K562 (cell line): ENCODE data around the gene HOXB5. TPM values are rescaled to one million over a fixed set of nuclear protein-coding genes. Genes with fewer than 3 reads are reported as not detected.
A peak's percentile ranks its signal among the peaks of the same experiment; 100 is the strongest.

Experiments
- ASH1L ChIP-seq: fragments of 450-650 bp; IDR thresholded peaks from 2 replicates; pipeline ENCODE4 v1.6.1; 2018; ENCODE audit warnings: borderline replicate concordance, mild to moderate bottlenecking, low read depth; ENCODE audit not compliant: partially characterized antibody
- KAT8 ChIP-seq: fragments of 450-650 bp; IDR thresholded peaks from 2 replicates; pipeline ENCODE4 v1.6.1; 2016; ENCODE audit warnings: low read depth, mild to moderate bottlenecking
- NFE2L1 ChIP-seq: fragments of 450-650 bp; IDR thresholded peaks from 2 replicates; pipeline ENCODE4 v1.6.1; 2016; ENCODE audit warnings: missing genetic modification characterization, low read depth, mild to moderate bottlenecking, missing compliant biosample characterization, moderate library complexity, borderline replicate concordance
- OTX1 ChIP-seq: fragments of 450-650 bp; formaldehyde crosslinking; IDR thresholded peaks from 2 replicates; pipeline ENCODE4 v1.4.0; 2022; ENCODE audit warnings: mild to moderate bottlenecking
- PHF20 ChIP-seq: fragments of 450-650 bp; IDR thresholded peaks from 2 replicates; pipeline ENCODE4 v1.6.1; 2018; ENCODE audit not compliant: partially characterized antibody
- PHTF2 ChIP-seq: fragments of 250-450 bp; sonication (Bioruptor Pico); IDR thresholded peaks from 2 replicates; pipeline ENCODE4 v1.5.0; 2021; ENCODE audit warnings: mild to moderate bottlenecking
- PML ChIP-seq: IDR thresholded peaks from 2 replicates; pipeline ENCODE4 v1.6.1; 2012; ENCODE audit warnings: low read length, inconsistent platforms
- PTBP1 ChIP-seq: fragments of 200-400 bp; formaldehyde crosslinking; IDR thresholded peaks from 2 replicates; pipeline ENCODE4 v1.6.1; 2017; ENCODE audit warnings: low read depth, low read length
- RFX1 ChIP-seq: fragments of 450-650 bp; IDR thresholded peaks from 2 replicates; pipeline ENCODE4 v1.6.1; 2016; ENCODE audit warnings: mild to moderate bottlenecking, moderate library complexity
- SRF ChIP-seq, 2 experiments: fragments of 250-450, 450-650 bp in 1 of 2; sonication (Bioruptor Pico) in 1 of 2; sonication (generic) in 1 of 2; formaldehyde crosslinking; IDR thresholded peaks; 2 replicates each; pipeline versions ENCODE4 v1.5.0 to v1.5.1; 2020 to 2022; ENCODE audit warnings: mild to moderate bottlenecking in 1 of 2, missing genetic modification reagents in 1 of 2
- TAF1 ChIP-seq: IDR thresholded peaks from 2 replicates; pipeline ENCODE4 v1.6.1; 2011; ENCODE audit warnings: mild to moderate bottlenecking, low read length, moderate library complexity; ENCODE audit not compliant: insufficient read depth, control insufficient read depth, severe bottlenecking; ENCODE audit errors: extremely low read depth
- YY1 ChIP-seq, 3 experiments: IDR thresholded peaks; 2 replicates each; pipeline ENCODE4 v1.6.1; 2011; ENCODE audit warnings: low read length in 2 of 3, mild to moderate bottlenecking in 2 of 3, moderate library complexity in 2 of 3, borderline replicate concordance in 1 of 3, control low read depth in 1 of 3, low read depth in 1 of 3; ENCODE audit not compliant: insufficient read depth in 3 of 3, insufficient replicate concordance in 2 of 3, control insufficient read depth in 1 of 3, insufficient read length in 1 of 3; ENCODE audit errors: extremely low read depth in 1 of 3
- ZFX ChIP-seq: sonication (generic); formaldehyde crosslinking; IDR thresholded peaks from 2 replicates; pipeline ENCODE4 v1.8.0; 2022; ENCODE audit warnings: mild to moderate bottlenecking, missing genetic modification reagents, moderate library complexity
- ZNF584 ChIP-seq: fragments of 200-800 bp; sonication (Bioruptor generic); IDR thresholded peaks from 2 replicates; pipeline ENCODE4 v1.6.1; 2016; ENCODE audit warnings: low read depth, mild to moderate bottlenecking, missing genetic modification characterization, missing compliant biosample characterization
- polyA plus RNA-seq, 8 experiments: library from polyadenylated mRNA; depleted of rRNA in 4 of 8; stranded (reverse) in 5 of 8; unstranded in 3 of 8; fragments of >200 nt; fragmentation: Nextera tagmentation in 2 of 8; fragmentation: Illumina TruSeq in 1 of 8; extraction: Ambion mirVana in 2 of 8; extraction: Trizol in 1 of 8; gene quantifications; 2 replicates each; pipeline versions ENCODE4 v1.2.1 to v1.2.3, GENCODE V29; 2011 to 2014; ENCODE audit warnings: inconsistent platforms in 1 of 8, missing spikeins in 1 of 8
- total RNA-seq, 7 experiments: library from RNA; depleted of rRNA in 6 of 7; stranded (reverse); fragments of >200 nt in 6 of 7; fragmentation: Illumina TruSeq in 2 of 7; extraction: Trizol in 2 of 7; gene quantifications; 2 replicates each; pipeline versions ENCODE4 v1.2.1 to v1.2.3, GENCODE V29; 2011 to 2021; ENCODE audit warnings: low replicate concordance in 1 of 7
- TF ChIP-seq, protein P1 (sequence below): IDR thresholded peaks from 2 replicates; pipeline ENCODE4 v1.6.1; 2011; ENCODE audit warnings: borderline replicate concordance, low read depth, mild to moderate bottlenecking, moderate library complexity, low read length; ENCODE audit not compliant: insufficient read depth, poor library complexity, severe bottlenecking
- TF ChIP-seq, protein P2 (sequence below): fragments of 250-450 bp; sonication (Bioruptor Pico); IDR thresholded peaks from 2 replicates; pipeline ENCODE4 v1.9.0; 2021; ENCODE audit warnings: mild to moderate bottlenecking, inconsistent platforms
- TF ChIP-seq, protein P3 (sequence below): sonication (generic); formaldehyde crosslinking; IDR thresholded peaks from 2 replicates; pipeline ENCODE4 v1.8.1; 2023; ENCODE audit warnings: mild to moderate bottlenecking, missing genetic modification reagents
- TF ChIP-seq, protein P4 (sequence below): sonication (generic); formaldehyde crosslinking; IDR thresholded peaks from 2 replicates; pipeline ENCODE4 v1.8.1; 2023; ENCODE audit warnings: mild to moderate bottlenecking, missing genetic modification reagents, moderate library complexity

The HOXB5 gene
- total and polyA plus RNA-seq, 9 of the 15 experiments (the other 6 are each of a cell fraction or from before 2014, with no cell fraction given): 0.24 to 2.7 (median 0.65) TPM

DNA sequence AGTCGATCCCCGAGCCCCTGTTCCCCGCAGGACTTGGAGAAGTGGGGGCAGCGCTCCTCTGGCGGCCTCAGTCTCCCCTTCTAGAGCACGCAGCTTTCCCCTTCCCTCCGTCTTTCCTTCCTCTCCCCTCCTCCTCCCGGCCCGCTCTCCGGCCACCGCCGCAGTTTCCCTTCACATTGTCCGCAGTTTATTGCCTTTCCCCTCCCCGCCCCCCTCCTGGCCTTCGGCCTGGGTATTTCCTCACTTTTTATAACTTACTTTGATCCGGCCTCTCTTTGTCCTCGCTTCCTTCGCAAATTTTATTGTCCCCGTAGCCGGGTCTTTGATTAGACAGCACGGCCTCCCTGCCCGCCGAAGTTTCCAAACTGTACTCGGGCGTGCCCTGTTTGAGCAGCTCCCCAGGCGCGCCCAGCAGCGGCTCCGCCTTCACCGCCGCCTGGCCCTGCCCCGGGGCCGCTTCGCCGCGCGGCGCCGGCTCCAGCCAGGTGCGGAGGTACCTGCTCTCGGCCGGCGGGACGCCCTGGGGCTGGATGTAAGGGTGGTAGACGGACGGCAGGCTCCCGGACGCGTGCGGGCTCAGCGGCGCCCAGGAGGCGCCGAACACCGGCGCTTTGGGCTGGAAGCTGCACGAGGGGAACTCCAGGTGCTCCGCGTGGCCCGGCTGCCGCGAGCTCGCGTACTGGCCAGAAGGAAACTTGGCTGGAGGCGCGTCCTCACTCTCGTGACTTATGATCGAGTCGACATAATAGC lies 32.1 kb upstream of the HOXB5 start (continued):
- TF ChIP-seq ZNF584 (no peak), KAT8 (no peak), ZFX (CRISPR knock-in tag) (peak; percentile 62), PHF20 (no peak), ASH1L (no peak), PTBP1 (peak; percentile 15; the same call in 1 of the 2 replicates), TAF1 (no peak), OTX1 (CRISPR knock-in tag) (peak; percentile 89), SRF (CRISPR knock-in tag; IDR thresholded peaks at IDR 0.05) (0 out of 4 replicates have a peak, but pooled peaks of 1 of the 2 experiments have one; percentile 22), NFE2L1 (tag) (no peak), PHTF2 (CRISPR knock-in tag) (peak; percentile 54; the same call in 1 of the 2 replicates), RFX1 (no peak), YY1 (IDR thresholded peaks at IDR 0.05; ENCODE audit: borderline replicate concordance in 1 of 3, control insufficient read depth in 1 of 3, extremely low read depth in 1 of 3, insufficient read depth in 3 of 3, insufficient read length in 1 of 3, insufficient replicate concordance in 2 of 3, low read depth in 1 of 3, low read length in 2 of 3) (no peak), PML (no peak)
- TF ChIP-seq, protein P1, sequence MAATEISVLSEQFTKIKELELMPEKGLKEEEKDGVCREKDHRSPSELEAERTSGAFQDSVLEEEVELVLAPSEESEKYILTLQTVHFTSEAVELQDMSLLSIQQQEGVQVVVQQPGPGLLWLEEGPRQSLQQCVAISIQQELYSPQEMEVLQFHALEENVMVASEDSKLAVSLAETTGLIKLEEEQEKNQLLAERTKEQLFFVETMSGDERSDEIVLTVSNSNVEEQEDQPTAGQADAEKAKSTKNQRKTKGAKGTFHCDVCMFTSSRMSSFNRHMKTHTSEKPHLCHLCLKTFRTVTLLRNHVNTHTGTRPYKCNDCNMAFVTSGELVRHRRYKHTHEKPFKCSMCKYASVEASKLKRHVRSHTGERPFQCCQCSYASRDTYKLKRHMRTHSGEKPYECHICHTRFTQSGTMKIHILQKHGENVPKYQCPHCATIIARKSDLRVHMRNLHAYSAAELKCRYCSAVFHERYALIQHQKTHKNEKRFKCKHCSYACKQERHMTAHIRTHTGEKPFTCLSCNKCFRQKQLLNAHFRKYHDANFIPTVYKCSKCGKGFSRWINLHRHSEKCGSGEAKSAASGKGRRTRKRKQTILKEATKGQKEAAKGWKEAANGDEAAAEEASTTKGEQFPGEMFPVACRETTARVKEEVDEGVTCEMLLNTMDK: no peak
- TF ChIP-seq, protein P2, sequence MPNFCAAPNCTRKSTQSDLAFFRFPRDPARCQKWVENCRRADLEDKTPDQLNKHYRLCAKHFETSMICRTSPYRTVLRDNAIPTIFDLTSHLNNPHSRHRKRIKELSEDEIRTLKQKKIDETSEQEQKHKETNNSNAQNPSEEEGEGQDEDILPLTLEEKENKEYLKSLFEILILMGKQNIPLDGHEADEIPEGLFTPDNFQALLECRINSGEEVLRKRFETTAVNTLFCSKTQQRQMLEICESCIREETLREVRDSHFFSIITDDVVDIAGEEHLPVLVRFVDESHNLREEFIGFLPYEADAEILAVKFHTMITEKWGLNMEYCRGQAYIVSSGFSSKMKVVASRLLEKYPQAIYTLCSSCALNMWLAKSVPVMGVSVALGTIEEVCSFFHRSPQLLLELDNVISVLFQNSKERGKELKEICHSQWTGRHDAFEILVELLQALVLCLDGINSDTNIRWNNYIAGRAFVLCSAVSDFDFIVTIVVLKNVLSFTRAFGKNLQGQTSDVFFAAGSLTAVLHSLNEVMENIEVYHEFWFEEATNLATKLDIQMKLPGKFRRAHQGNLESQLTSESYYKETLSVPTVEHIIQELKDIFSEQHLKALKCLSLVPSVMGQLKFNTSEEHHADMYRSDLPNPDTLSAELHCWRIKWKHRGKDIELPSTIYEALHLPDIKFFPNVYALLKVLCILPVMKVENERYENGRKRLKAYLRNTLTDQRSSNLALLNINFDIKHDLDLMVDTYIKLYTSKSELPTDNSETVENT (CRISPR knock-in tag): 0 out of 2 replicates have a peak, but pooled peaks have one; percentile 41
- TF ChIP-seq, protein P3, sequence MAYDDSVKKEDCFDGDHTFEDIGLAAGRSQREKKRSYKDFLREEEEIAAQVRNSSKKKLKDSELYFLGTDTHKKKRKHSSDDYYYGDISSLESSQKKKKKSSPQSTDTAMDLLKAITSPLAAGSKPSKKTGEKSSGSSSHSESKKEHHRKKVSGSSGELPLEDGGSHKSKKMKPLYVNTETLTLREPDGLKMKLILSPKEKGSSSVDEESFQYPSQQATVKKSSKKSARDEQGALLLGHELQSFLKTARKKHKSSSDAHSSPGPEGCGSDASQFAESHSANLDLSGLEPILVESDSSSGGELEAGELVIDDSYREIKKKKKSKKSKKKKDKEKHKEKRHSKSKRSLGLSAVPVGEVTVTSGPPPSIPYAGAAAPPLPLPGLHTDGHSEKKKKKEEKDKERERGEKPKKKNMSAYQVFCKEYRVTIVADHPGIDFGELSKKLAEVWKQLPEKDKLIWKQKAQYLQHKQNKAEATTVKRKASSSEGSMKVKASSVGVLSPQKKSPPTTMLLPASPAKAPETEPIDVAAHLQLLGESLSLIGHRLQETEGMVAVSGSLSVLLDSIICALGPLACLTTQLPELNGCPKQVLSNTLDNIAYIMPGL (CRISPR knock-in tag): peak; percentile 85
- TF ChIP-seq, protein P4, sequence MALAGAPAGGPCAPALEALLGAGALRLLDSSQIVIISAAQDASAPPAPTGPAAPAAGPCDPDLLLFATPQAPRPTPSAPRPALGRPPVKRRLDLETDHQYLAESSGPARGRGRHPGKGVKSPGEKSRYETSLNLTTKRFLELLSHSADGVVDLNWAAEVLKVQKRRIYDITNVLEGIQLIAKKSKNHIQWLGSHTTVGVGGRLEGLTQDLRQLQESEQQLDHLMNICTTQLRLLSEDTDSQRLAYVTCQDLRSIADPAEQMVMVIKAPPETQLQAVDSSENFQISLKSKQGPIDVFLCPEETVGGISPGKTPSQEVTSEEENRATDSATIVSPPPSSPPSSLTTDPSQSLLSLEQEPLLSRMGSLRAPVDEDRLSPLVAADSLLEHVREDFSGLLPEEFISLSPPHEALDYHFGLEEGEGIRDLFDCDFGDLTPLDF (CRISPR knock-in tag): 0 out of 2 replicates have a peak, but pooled peaks have one; percentile 21
